RWPE2 (cell line): ENCODE data around the gene EGR1.

Experiments
- ATAC-seq: fragments of 200-7000 bp; cut with Tn5 transposase; 3 replicates; pipeline ENCODE4 v1.9.1; 2021; ENCODE audit warnings: low read depth
- DNase-seq: peaks from one replicate; pipeline ENCODE4 v3.0.0-alpha.2; 2020; ENCODE audit warnings: low spot score
- H3K27ac ChIP-seq: fragments of 450-650 bp; 2 replicates; pipeline ENCODE4 v1.5.1; 2017; ENCODE audit warnings: mild to moderate bottlenecking; ENCODE audit not compliant: poor library complexity, severe bottlenecking
- H3K27me3 ChIP-seq: fragments of 250-450 bp; sonication (Bioruptor Pico); 2 replicates; pipeline ENCODE4 v1.5.1; 2021; ENCODE audit warnings: mild to moderate bottlenecking, moderate library complexity; ENCODE audit not compliant: insufficient read depth, poor library complexity, severe bottlenecking
- H3K36me3 ChIP-seq: fragments of 250-450 bp; sonication (Bioruptor Pico); 2 replicates; pipeline ENCODE4 v1.5.1; 2020; ENCODE audit warnings: low read depth, mild to moderate bottlenecking, moderate library complexity
- H3K4me1 ChIP-seq: fragments of 250-450 bp; sonication (Bioruptor Pico); 2 replicates; pipeline ENCODE4 v1.5.1; 2021; ENCODE audit warnings: mild to moderate bottlenecking, moderate library complexity; ENCODE audit not compliant: insufficient read depth, poor library complexity, severe bottlenecking
- H3K4me3 ChIP-seq: fragments of 250-450 bp; sonication (Bioruptor Pico); 2 replicates; pipeline ENCODE4 v1.5.1; 2021; ENCODE audit warnings: mild to moderate bottlenecking, moderate library complexity; ENCODE audit not compliant: severe bottlenecking
- H3K9me3 ChIP-seq: fragments of 250-450 bp; sonication (Bioruptor Pico); 2 replicates; pipeline ENCODE4 v1.5.1; 2021; ENCODE audit warnings: mild to moderate bottlenecking, moderate library complexity; ENCODE audit not compliant: severe bottlenecking
- TF ChIP-seq, protein P1 (sequence below): fragments of 450-650 bp; IDR thresholded peaks from one replicate; pipeline ENCODE4 v1.5.1; 2017; ENCODE audit warnings: mild to moderate bottlenecking, moderate library complexity; ENCODE audit not compliant: poor library complexity, severe bottlenecking

EGR1 gene

DNA sequence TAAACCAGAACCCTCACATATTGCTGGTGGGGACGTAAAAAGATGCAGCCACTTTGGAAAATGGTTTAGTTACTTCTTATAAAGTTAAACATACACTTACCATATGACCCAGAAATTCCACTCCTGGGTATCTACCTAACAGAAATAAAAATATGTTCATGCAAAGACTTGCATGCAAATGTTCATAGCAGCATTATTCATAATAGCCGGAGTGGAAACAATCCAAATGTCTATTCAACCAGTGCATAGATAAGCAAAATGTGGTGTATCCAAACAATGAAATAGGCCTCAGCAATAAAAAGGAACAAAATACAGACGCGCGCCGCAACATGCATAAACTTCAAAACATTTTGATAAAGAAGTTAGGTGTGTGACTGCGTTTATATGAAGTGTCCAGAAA, 11.6 kb downstream of the EGR1 start:
- no peaks in the 10 kb centered on the region for H3K4me1 ChIP-seq
- no peaks in the 10 kb centered on the region for H3K9me3 ChIP-seq
- ATAC-seq (no peak), DNase-seq (no peak)
- TF ChIP-seq, protein P1, sequence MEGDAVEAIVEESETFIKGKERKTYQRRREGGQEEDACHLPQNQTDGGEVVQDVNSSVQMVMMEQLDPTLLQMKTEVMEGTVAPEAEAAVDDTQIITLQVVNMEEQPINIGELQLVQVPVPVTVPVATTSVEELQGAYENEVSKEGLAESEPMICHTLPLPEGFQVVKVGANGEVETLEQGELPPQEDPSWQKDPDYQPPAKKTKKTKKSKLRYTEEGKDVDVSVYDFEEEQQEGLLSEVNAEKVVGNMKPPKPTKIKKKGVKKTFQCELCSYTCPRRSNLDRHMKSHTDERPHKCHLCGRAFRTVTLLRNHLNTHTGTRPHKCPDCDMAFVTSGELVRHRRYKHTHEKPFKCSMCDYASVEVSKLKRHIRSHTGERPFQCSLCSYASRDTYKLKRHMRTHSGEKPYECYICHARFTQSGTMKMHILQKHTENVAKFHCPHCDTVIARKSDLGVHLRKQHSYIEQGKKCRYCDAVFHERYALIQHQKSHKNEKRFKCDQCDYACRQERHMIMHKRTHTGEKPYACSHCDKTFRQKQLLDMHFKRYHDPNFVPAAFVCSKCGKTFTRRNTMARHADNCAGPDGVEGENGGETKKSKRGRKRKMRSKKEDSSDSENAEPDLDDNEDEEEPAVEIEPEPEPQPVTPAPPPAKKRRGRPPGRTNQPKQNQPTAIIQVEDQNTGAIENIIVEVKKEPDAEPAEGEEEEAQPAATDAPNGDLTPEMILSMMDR, result no peak
- no peaks in the 10 kb centered on the region for H3K36me3 ChIP-seq
- no peak overlapping the region for H3K4me3 ChIP-seq
- no peak overlapping the region for H3K27ac ChIP-seq
- no peaks in the 10 kb centered on the region for H3K27me3 ChIP-seq

DNA sequence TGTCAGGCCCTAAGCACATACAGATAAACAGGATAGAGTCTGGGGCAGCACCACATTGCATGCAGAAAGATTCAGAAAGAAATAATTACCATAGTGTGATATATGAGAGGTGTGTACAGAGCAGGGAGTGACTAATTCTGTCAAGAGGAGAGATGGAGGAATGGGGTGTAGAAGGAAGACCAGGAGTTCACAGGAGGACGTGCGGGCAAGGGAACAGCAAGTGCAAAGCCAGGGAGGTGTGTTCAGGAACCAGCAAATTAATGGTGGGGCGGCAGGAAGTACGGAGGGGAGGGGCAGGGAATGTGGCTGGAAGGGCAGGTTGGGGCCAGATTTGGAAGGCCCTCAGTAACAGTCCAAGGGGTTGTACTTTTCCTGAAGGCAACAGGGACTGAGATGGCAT, 17.4 kb downstream of the EGR1 start:
- Histone ChIP-seq H3K36me3 (no peaks in the 10 kb centered on the region), H3K4me1 (peaks cover 11% of the 10 kb centered on the region), H3K9me3 (no peaks in the 10 kb centered on the region), H3K27me3 (no peaks in the 10 kb centered on the region), H3K27ac (no peak overlapping the region), H3K4me3 (no peak overlapping the region)
- peak; percentile 87 for ATAC-seq
- TF ChIP-seq, protein P1, result no peak
- DNase-seq, result no peak

DNA sequence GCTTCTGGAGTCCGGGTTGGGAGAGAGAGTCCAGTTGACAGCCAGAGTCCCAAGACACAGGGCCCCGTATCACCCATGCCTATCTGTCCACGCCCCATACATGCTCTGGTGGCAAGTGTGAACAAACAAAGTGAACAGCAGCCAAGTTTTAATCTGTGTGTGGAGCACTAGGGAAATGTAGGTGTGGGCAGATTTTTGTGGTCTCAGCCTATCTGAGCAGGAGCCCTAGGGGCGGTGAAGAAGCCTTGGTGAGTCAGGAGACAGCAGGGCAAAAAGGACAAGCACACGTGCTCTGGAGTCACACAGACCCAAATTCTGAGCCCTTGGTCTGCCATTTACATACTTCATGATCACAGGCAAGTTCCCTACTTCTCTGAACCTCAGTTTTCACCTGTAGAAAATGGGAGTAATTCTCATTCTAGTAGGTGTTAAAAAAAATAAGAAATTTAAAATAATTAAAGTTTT, 23.2 kb downstream of the EGR1 start:
- no peak overlapping the region for H3K4me3 ChIP-seq
- no peak overlapping the region for H3K27ac ChIP-seq
- no peaks in the 10 kb centered on the region for H3K36me3 ChIP-seq
- TF ChIP-seq, protein P1, result no peak
- peak; percentile 53 for ATAC-seq
- no peaks in the 10 kb centered on the region for H3K27me3 ChIP-seq
- DNase-seq, result no peak
- no peaks in the 10 kb centered on the region for H3K9me3 ChIP-seq
- H3K4me1 ChIP-seq, result peaks cover 24% of the 10 kb centered on the region

DNA sequence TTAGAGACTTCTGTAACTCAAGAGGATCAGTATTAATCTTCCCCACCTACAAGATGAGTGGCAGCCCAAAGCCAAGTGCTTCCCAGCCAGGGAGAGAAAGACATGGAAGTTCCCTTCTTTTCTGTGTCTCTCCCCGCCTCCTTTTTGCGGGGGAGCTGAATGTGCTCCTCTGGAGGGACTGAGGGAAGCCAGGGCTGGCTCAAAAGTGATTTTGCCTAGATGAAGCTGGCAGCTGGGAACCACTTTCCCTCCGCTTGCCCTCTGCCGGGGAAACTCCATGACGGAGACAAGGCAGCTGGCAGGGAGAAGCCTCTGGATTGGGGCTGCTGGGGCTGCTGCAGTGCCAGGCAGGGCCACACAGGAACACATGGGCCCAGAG, 24.4 kb downstream of the EGR1 start:
- TF ChIP-seq, protein P1, result no peak
- Histone ChIP-seq H3K27me3 (no peaks in the 10 kb centered on the region), H3K4me3 (no peak overlapping the region), H3K36me3 (no peaks in the 10 kb centered on the region), H3K4me1 (peaks cover 24% of the 10 kb centered on the region), H3K9me3 (no peaks in the 10 kb centered on the region), H3K27ac (no peak overlapping the region)
- ATAC-seq (no peak), DNase-seq (no peak)

DNA sequence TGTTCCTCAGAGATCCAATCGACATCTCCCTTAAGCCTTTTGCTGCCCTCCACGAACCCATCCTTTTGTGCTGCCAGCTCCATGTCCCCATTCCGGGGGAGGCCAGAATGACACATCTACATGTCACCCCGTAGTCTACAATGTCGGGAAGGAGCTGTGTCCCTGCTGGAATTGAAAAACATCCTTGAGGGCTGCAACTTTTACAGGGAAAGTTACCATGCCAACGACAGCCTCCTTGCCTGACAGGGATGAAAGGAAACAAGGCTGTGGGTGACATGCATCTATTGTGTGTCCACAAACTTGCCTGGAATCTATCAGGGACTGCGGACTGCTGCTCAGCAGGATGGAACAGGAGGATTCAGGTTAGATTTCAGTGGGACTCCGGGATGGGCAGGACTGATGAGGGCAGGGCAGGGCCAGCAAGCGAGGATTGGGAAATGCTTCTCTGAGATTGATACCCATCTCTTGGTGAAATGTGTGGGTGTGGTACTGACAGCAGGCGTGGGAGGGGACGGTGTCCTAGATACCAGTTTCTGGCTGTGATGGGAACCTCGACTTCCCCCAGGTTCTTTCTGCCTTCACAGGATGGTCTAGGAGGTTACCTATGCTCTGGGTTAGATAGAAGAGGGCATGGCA, 25.5 kb downstream of the EGR1 start:
- DNase-seq (no peak), ATAC-seq (no peak)
- TF ChIP-seq, protein P1, result no peak
- H3K27me3 ChIP-seq, result no peaks in the 10 kb centered on the region
- peaks cover 24% of the 10 kb centered on the region for H3K4me1 ChIP-seq
- no peaks in the 10 kb centered on the region for H3K36me3 ChIP-seq
- no peak overlapping the region for H3K4me3 ChIP-seq
- H3K27ac ChIP-seq, result no peak overlapping the region
- H3K9me3 ChIP-seq, result no peaks in the 10 kb centered on the region
